HepG2 (cell line): ENCODE data around the gene KANSL1. TPM values are rescaled to one million over a fixed set of nuclear protein-coding genes. Genes with fewer than 3 reads are reported as not detected.

Experiments used
- ATAC-seq: fragments of 200-7000 bp; cut with Tn5 transposase; 3 replicates; pipeline ENCODE4 v1.9.1; 2020; ENCODE audit warnings: mild to moderate bottlenecking, moderate library complexity
- BruUV-seq: library from RNA; stranded (reverse); fragments of 400-500 nt; replicated peaks from 2 replicates; lab custom pipeline; 2021; lab: Mats Ljungman, UMichigan
- CTCF ChIA-PET: fragments of 300-600 bp; formaldehyde crosslinking; extraction: SDS; loops from one replicate; lab custom pipeline; 2021; ENCODE audit warnings: low total read pairs, inconsistent platforms, low intra/inter-chr PET ratio; lab: Yijun Ruan, JAX
- POLR2A ChIA-PET: fragments of 350-600 bp; sonication (Branson Sonifier 250); formaldehyde crosslinking; loops from one replicate; lab custom pipeline; 2020; ENCODE audit warnings: antibody characterized with exemption, inconsistent platforms; lab: Yijun Ruan, JAX
- DNase-seq: peaks from one replicate; pipeline ENCODE4 v3.0.0-alpha.2; 2015; ENCODE audit warnings: low spot score
- FAIRE-seq: peaks from 3 replicates; lab custom pipeline; 2011; peaks lifted over from hg19 to GRCh38; lab: Jason Lieb, UNC
- H2AFZ ChIP-seq: one replicate; pipeline ENCODE4 v1.6.1; 2011; ENCODE audit warnings: low read length, inconsistent platforms
- H3K27ac ChIP-seq: fragments of 300-600 bp; 3 replicates; pipeline ENCODE4 v1.8.0; 2011; ENCODE audit warnings: mixed run types, mild to moderate bottlenecking, mixed read lengths, low read length, inconsistent platforms; ENCODE audit not compliant: insufficient read depth; ENCODE audit errors: extremely low read length
- H3K27me3 ChIP-seq, 2 experiments: fragments of 200-600 bp in 1 of 2; 2 replicates in 1 of 2; 3 replicates in 1 of 2; pipeline versions ENCODE4 v1.6.0 to v1.8.0; 2011; ENCODE audit warnings: low read length in 2 of 2, mild to moderate bottlenecking in 2 of 2, moderate library complexity in 2 of 2, inconsistent platforms in 1 of 2; ENCODE audit not compliant: insufficient read depth in 2 of 2, control insufficient read depth in 1 of 2
- H3K36me3 ChIP-seq, 2 experiments: fragments of 200-600 bp in 1 of 2; replicated peaks in 1 of 2; 2 replicates in 1 of 2; 3 replicates in 1 of 2; pipeline versions ENCODE4 v1.5.1 to v1.8.0; 2011; ENCODE audit warnings: low read length in 2 of 2, inconsistent platforms in 1 of 2; ENCODE audit not compliant: insufficient read depth in 2 of 2, control insufficient read depth in 1 of 2
- H3K4me1 ChIP-seq: 2 replicates; pipeline ENCODE4 v1.5.1; 2012; ENCODE audit warnings: low read length, inconsistent platforms; ENCODE audit not compliant: insufficient read depth
- H3K4me2 ChIP-seq: 2 replicates; pipeline ENCODE4 v1.6.0; 2011; ENCODE audit warnings: low read depth, low read length, inconsistent platforms
- H3K4me3 ChIP-seq, 3 experiments: fragments of 200-600 bp in 1 of 3; sonication (generic), shearing (Covaris generic) in 1 of 3; replicated peaks in 1 of 3; 2 replicates each; pipeline ENCODE4 v1.5.1; 2011 to 2016; ENCODE audit warnings: low read length in 3 of 3, inconsistent platforms in 2 of 3, low read depth in 2 of 3, mild to moderate bottlenecking in 2 of 3, control low read depth in 1 of 3, mixed read lengths in 1 of 3; ENCODE audit not compliant: insufficient read depth in 1 of 3
- H3K79me2 ChIP-seq: one replicate; pipeline ENCODE4 v1.6.1; 2011; ENCODE audit warnings: low read length, inconsistent platforms; ENCODE audit not compliant: insufficient read depth
- H3K9ac ChIP-seq: 2 replicates; pipeline ENCODE4 v1.6.0; 2011; ENCODE audit warnings: mild to moderate bottlenecking, low read depth, low read length, inconsistent platforms; ENCODE audit not compliant: insufficient read depth
- H3K9me3 ChIP-seq: 2 replicates; pipeline ENCODE4 v1.5.1; 2012; ENCODE audit warnings: mild to moderate bottlenecking, low read length
- H4K20me1 ChIP-seq: 2 replicates; pipeline ENCODE4 v1.6.0; 2011; ENCODE audit warnings: inconsistent platforms, mild to moderate bottlenecking, low read length, moderate library complexity; ENCODE audit not compliant: insufficient read depth
- ATF4 ChIP-seq, 2 experiments: fragments of 450-650 bp in 1 of 2; sonication (generic) in 1 of 2; formaldehyde crosslinking; IDR thresholded peaks; 2 replicates each; pipeline versions ENCODE4 v1.5.0 to v1.8.0; 2020 to 2022; ENCODE audit warnings: mild to moderate bottlenecking in 1 of 2, missing genetic modification reagents in 1 of 2
- CC2D1A ChIP-seq: sonication (generic); formaldehyde crosslinking; IDR thresholded peaks from 2 replicates; pipeline ENCODE4 v1.8.1; 2023; ENCODE audit warnings: mild to moderate bottlenecking, missing genetic modification reagents
- DMAP1 ChIP-seq: IDR thresholded peaks from 2 replicates; pipeline ENCODE4 v1.6.1; 2016
- HDAC1 ChIP-seq: sonication (generic); formaldehyde crosslinking; IDR thresholded peaks from 2 replicates; pipeline ENCODE4 v1.5.1; 2020; ENCODE audit warnings: mild to moderate bottlenecking, missing genetic modification reagents
- HNRNPK ChIP-seq: fragments of 200-400 bp; formaldehyde crosslinking; IDR thresholded peaks from 2 replicates; pipeline ENCODE4 v1.6.1; 2018; ENCODE audit warnings: low read length, low read depth, moderate library complexity, mild to moderate bottlenecking; ENCODE audit not compliant: poor library complexity, severe bottlenecking
- IKZF1 ChIP-seq: fragments of 450-650 bp; IDR thresholded peaks from 2 replicates; pipeline ENCODE4 v1.7.1; 2016
- KAT8 ChIP-seq: IDR thresholded peaks from 2 replicates; pipeline ENCODE4 v1.6.1; 2016; ENCODE audit warnings: missing genetic modification reagents, missing compliant biosample characterization
- KDM6A ChIP-seq: IDR thresholded peaks from 2 replicates; pipeline ENCODE4 v1.6.1; 2016; ENCODE audit warnings: low read depth
- NFYB ChIP-seq: sonication (generic); formaldehyde crosslinking; IDR thresholded peaks from 2 replicates; pipeline ENCODE4 v1.4.0; 2020; ENCODE audit warnings: missing genetic modification reagents
- PAX8 ChIP-seq: sonication (generic); formaldehyde crosslinking; IDR thresholded peaks from 2 replicates; pipeline ENCODE4 v1.8.0; 2022; ENCODE audit warnings: mild to moderate bottlenecking, missing genetic modification reagents, borderline replicate concordance
- PCBP1 ChIP-seq: fragments of 200-400 bp; formaldehyde crosslinking; IDR thresholded peaks from 2 replicates; pipeline ENCODE4 v1.6.1; 2017; ENCODE audit warnings: mild to moderate bottlenecking, low read depth, low read length, borderline replicate concordance
- RBM22 ChIP-seq: fragments of 200-400 bp; formaldehyde crosslinking; optimal IDR thresholded peaks from 2 replicates; pipeline ENCODE3; 2017; ENCODE audit warnings: mild to moderate bottlenecking, low read length, moderate library complexity
- SMYD3 ChIP-seq: sonication (generic); formaldehyde crosslinking; IDR thresholded peaks from 2 replicates; pipeline ENCODE4 v1.8.1; 2023; ENCODE audit warnings: mild to moderate bottlenecking, missing genetic modification reagents
- SNAPC2 ChIP-seq: sonication (generic); formaldehyde crosslinking; IDR thresholded peaks from 2 replicates; pipeline ENCODE4 v1.8.1; 2022; ENCODE audit warnings: mild to moderate bottlenecking, missing genetic modification reagents
- TOPORS ChIP-seq: sonication (generic); formaldehyde crosslinking; IDR thresholded peaks from 2 replicates; pipeline ENCODE4 v1.8.0; 2023; ENCODE audit warnings: mild to moderate bottlenecking, missing genetic modification reagents
- WIZ ChIP-seq: sonication (generic); formaldehyde crosslinking; IDR thresholded peaks from 2 replicates; pipeline ENCODE4 v1.5.1; 2020; ENCODE audit warnings: mild to moderate bottlenecking, missing genetic modification reagents
- ZC3H13 ChIP-seq: sonication (generic); formaldehyde crosslinking; IDR thresholded peaks from 2 replicates; pipeline ENCODE4 v1.8.1; 2023; ENCODE audit warnings: mild to moderate bottlenecking, missing genetic modification reagents, moderate library complexity
- ZFP37 ChIP-seq: sonication (generic); formaldehyde crosslinking; IDR thresholded peaks from 2 replicates; pipeline ENCODE4 v1.4.0; 2020; ENCODE audit warnings: missing genetic modification reagents, borderline replicate concordance
- ZNF282 ChIP-seq: fragments of 450-650 bp; IDR thresholded peaks from 2 replicates; pipeline ENCODE4 v1.6.1; 2018; ENCODE audit not compliant: partially characterized antibody
- ZNF432 ChIP-seq: sonication (generic); formaldehyde crosslinking; IDR thresholded peaks from 2 replicates; pipeline ENCODE4 v1.5.0; 2020; ENCODE audit warnings: missing genetic modification reagents, mild to moderate bottlenecking, borderline replicate concordance
- WGBS: methylation state at CpG from one replicate; pipeline ENCODE4 v1.1.6; 2017; ENCODE audit warnings: low lambda C conversion rate; 5-methylcytosine and 5-hydroxymethylcytosine counted together
- in situ Hi-C: cut with HindIII; loops from 2 replicates; pipeline ENCODE4 v1.10.0; 2017; ENCODE audit warnings: low pct_unique_long_range_greater_than_20kb; ENCODE audit not compliant: extremely low pct_ligation_motif_present
- intact Hi-C: fragments of 100-400 bp; cut with micrococcal nuclease; formaldehyde crosslinking; loops from one replicate; pipeline ENCODE4 v1.10.0; 2022; ENCODE audit not compliant: unreplicated experiment
- polyA plus RNA-seq, 8 experiments: library from polyadenylated mRNA; depleted of rRNA in 3 of 8; stranded (reverse) in 7 of 8; unstranded in 1 of 8; fragments of >200 nt; fragmentation: Illumina TruSeq in 4 of 8; extraction: Trizol in 4 of 8; gene quantifications; 2 replicates each; pipeline versions ENCODE4 v1.2.1 to v1.2.3, GENCODE V29; 2011 to 2016; ENCODE audit warnings: low read depth in 4 of 8, missing spikeins in 1 of 8, mixed read lengths in 1 of 8; ENCODE audit not compliant: insufficient read depth in 1 of 8
- total RNA-seq, 5 experiments: library from RNA; depleted of rRNA; stranded (reverse); fragments of >200 nt; fragmentation: Illumina TruSeq; extraction: Trizol; gene quantifications; 2 replicates each; pipeline ENCODE4 v1.2.3, GENCODE V29; 2016; ENCODE audit warnings: low read depth in 1 of 5
- TF ChIP-seq, protein P1 (sequence below), 2 experiments: sonication (generic) in 1 of 2; formaldehyde crosslinking in 1 of 2; IDR thresholded peaks; 2 replicates each; pipeline versions ENCODE4 v1.4.0 to v1.6.1; 2016 to 2020; ENCODE audit warnings: borderline replicate concordance in 1 of 2, low read depth in 1 of 2, mild to moderate bottlenecking in 1 of 2, missing genetic modification reagents in 1 of 2

KANSL1 gene
- total and polyA plus RNA-seq, 2 of the 13 experiments (the other 11 are each of a cell fraction or from before 2014, with no cell fraction given), result 24.0 to 59.6 TPM

DNA sequence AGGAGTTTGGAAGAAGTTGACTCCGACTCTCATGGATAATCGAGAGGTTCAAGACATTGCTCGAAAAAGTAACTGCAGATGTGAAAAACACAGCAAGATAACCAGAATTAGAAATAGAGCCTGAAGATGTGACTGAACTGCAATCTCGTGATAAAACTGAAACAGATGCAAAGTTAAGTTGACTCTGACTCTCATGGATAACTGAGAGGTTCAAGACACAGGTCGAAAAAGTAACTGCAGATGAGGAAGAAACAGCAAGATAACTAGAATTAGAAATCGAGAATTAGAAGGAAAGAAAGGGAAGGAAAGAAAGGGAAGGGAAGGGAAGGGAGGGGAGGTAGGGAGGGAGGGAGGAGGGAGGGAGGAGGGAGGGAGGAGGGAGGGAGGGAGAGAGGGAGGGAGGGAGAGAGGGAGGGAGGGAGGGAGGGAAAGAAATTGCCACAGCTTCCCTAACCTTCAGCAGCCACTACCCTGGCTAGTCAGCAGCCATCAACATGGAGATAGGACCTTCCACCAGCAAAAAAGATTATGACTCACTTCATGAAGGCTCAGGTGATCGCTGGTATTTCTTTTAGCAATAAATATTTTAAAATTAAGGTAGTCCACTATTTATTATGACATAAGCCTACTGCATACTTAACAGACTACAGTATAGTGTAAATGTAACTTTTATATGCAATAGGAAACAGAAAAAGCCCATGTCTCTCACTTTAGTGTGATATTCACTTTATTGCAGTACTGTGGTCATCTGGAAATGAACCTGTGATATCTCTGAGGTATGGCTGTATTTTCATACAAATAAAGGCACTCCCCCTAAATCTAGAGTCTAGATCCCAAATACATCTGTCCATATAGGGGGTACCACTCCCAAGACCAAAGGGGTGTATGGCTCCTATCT is 68.3 kb downstream of the KANSL1 start:
- Histone ChIP-seq H3K4me2 (no peak overlapping the region), H3K79me2 (peaks cover 96% of the 10 kb centered on the region), H3K4me1 (peaks cover 26% of the 10 kb centered on the region), H3K36me3 (peaks cover 0 to 9% of the 10 kb centered on the region in 2 experiments; a peak in 1 of 5 replicates), H3K27me3 (no peaks in the 10 kb centered on the region), H3K9ac (no peak overlapping the region), H3K9me3 (no peaks in the 10 kb centered on the region), H3K4me3 (no peak overlapping the region), H2AFZ (no peak overlapping the region), H3K27ac (no peak overlapping the region), H4K20me1 (peaks cover 73% of the 10 kb centered on the region)
- no TSS peak for BruUV-seq
- ATAC-seq, result no peak
- ChIA-PET CTCF (no interaction called here), POLR2A (no interaction called here)
- in situ Hi-C loops, result no loop called here
- intact Hi-C loops, result no loop called here
- DNase-seq, result no peak
- FAIRE-seq, result no peak
- 98% methylated on average over 7 of the region's 7 CpGs for WGBS
- no peak for TF ChIP-seq WIZ
- TF ChIP-seq ZC3H13, result no peak
- TF ChIP-seq, protein P1, sequence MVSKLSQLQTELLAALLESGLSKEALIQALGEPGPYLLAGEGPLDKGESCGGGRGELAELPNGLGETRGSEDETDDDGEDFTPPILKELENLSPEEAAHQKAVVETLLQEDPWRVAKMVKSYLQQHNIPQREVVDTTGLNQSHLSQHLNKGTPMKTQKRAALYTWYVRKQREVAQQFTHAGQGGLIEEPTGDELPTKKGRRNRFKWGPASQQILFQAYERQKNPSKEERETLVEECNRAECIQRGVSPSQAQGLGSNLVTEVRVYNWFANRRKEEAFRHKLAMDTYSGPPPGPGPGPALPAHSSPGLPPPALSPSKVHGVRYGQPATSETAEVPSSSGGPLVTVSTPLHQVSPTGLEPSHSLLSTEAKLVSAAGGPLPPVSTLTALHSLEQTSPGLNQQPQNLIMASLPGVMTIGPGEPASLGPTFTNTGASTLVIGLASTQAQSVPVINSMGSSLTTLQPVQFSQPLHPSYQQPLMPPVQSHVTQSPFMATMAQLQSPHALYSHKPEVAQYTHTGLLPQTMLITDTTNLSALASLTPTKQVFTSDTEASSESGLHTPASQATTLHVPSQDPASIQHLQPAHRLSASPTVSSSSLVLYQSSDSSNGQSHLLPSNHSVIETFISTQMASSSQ (IDR thresholded peaks at IDR 0.05; ENCODE audit: low read depth), result no peak
- TF ChIP-seq, protein P1 (CRISPR knock-in tag; IDR thresholded peaks at IDR 0.05; ENCODE audit: borderline replicate concordance), result no peak
- TF ChIP-seq ZFP37 (CRISPR knock-in tag), result no peak
- no peak for TF ChIP-seq ZNF432 (CRISPR knock-in tag)
- TF ChIP-seq NFYB (CRISPR knock-in tag), result no peak
- no peak for TF ChIP-seq SNAPC2 (CRISPR knock-in tag)
- TF ChIP-seq TOPORS (CRISPR knock-in tag), result no peak
- no peak for TF ChIP-seq ATF4 (CRISPR knock-in tag; IDR thresholded peaks at IDR 0.05)
- TF ChIP-seq IKZF1, result no peak
- TF ChIP-seq CC2D1A (CRISPR knock-in tag), result no peak
- no peak for TF ChIP-seq PAX8
- TF ChIP-seq KDM6A (CRISPR knock-in tag), result no peak
- TF ChIP-seq HDAC1 (CRISPR knock-in tag), result no peak
- TF ChIP-seq HNRNPK, result peak; percentile 99
- no peak for TF ChIP-seq SMYD3 (CRISPR knock-in tag)
- TF ChIP-seq PCBP1, result peak; percentile 96
- no peak for TF ChIP-seq KAT8 (CRISPR knock-in tag)
- TF ChIP-seq ZNF282, result no peak
- TF ChIP-seq DMAP1 (CRISPR knock-in tag), result no peak
- TF ChIP-seq RBM22, result peak; percentile 45
